ENCODE data around the gene PITPNC1. TPM values are rescaled to one million over a fixed set of nuclear protein-coding genes. Genes with fewer than 3 reads are reported as not detected.

PITPNC1 gene
- total RNA-seq, 1 experiment from 2014 or later: 20.8 TPM

DNA sequence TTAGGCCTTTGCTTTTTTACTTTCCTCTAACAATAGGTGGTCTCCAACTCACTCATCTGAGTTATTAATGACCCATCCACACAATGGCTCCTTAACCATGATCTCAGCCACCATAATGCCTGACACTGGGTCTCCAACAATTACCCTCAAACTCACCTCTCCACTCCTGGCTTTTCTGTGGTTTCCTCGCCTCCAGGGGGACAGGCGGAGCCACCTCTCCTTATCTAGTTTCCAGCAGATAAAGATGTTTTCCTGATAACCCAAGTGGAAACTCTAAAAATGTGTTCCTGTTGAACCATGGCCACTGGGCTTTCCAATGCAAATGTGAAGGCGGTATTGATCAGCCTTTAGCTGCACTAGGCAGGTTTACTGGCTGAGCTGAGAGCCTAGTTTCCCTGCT, 331.3 kb downstream of the PITPNC1 start:
- no peaks in the 10 kb centered on the region for H3K4me1 ChIP-seq (ENCODE audit: control insufficient read depth, insufficient read depth, low read length)
- H3K27me3 ChIP-seq (ENCODE audit: control insufficient read depth, insufficient read depth, low read length): no peaks in the 10 kb centered on the region
- ChIA-PET POLR2A (no interaction called here), CTCF (interaction anchor here (0.6 kb wide), 1 partner anchor 308 kb away, joined by 5 read pairs; no protein-coding TSS in a partner anchor)
- no peak overlapping the region for H3K27ac ChIP-seq (ENCODE audit: low read length)
- no TSS peak for BruUV-seq (replicated peaks)
- DNase-seq (ENCODE audit: low read depth, low spot score) (no peak), ATAC-seq (no peak)
- intact Hi-C loops (cut with micrococcal nuclease; ENCODE audit: unreplicated experiment): no loop called here
- no peaks in the 10 kb centered on the region for H3K9me3 ChIP-seq (ENCODE audit: control insufficient read depth, insufficient read depth, low read depth, low read length)
- TF ChIP-seq REST (IDR thresholded peaks at IDR 0.05; ENCODE audit: insufficient read depth in 1 of 2, low read depth in 2 of 2, low read length in 1 of 2): no peak
- no peak for TF ChIP-seq TCF7L2 (IDR thresholded peaks at IDR 0.05; ENCODE audit: low read depth, low read length)
- TF ChIP-seq SIN3A (IDR thresholded peaks at IDR 0.05; ENCODE audit: borderline replicate concordance, insufficient read depth, low read depth, low read length): no peak
- no peak for TF ChIP-seq POLR2AphosphoS5 (IDR thresholded peaks at IDR 0.05; ENCODE audit: low read depth, low read length)
- TF ChIP-seq, protein P1, sequence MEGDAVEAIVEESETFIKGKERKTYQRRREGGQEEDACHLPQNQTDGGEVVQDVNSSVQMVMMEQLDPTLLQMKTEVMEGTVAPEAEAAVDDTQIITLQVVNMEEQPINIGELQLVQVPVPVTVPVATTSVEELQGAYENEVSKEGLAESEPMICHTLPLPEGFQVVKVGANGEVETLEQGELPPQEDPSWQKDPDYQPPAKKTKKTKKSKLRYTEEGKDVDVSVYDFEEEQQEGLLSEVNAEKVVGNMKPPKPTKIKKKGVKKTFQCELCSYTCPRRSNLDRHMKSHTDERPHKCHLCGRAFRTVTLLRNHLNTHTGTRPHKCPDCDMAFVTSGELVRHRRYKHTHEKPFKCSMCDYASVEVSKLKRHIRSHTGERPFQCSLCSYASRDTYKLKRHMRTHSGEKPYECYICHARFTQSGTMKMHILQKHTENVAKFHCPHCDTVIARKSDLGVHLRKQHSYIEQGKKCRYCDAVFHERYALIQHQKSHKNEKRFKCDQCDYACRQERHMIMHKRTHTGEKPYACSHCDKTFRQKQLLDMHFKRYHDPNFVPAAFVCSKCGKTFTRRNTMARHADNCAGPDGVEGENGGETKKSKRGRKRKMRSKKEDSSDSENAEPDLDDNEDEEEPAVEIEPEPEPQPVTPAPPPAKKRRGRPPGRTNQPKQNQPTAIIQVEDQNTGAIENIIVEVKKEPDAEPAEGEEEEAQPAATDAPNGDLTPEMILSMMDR (IDR thresholded peaks at IDR 0.05): no peak
- in situ Hi-C loops (cut with HindIII; ENCODE audit: low pct_unique_long_range_greater_than_20kb, low sequenced_read_pairs): no loop called here
- H3K36me3 ChIP-seq (ENCODE audit: control insufficient read depth, insufficient read depth, low read length): no peaks in the 10 kb centered on the region
- H3K4me3 ChIP-seq (ENCODE audit: low read depth in 2 of 2, low read length in 2 of 2): no peak overlapping the region

DNA sequence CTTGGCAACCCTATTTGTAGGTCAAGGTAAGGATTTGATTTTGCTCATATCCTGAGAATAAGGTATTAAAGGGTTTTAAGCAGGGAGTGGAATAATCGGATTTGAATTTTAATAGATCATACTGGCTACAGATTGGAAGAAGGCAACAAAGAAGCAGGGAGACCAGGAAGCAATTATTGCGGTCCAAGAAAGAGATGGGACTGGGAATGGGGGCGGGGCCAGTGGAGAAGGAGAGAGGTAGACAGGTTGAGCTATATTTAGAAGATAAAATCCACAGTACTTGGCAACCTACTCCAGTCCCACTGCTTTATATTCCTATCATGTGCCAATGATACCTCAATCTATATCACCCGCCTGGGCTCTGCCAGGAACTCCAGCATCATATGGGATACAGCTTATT, 334.8 kb downstream of the PITPNC1 start:
- ChIA-PET POLR2A (no interaction called here), CTCF (interaction anchor here (0.7 kb wide), 1 partner anchor 151 kb away, joined by 12 read pairs; no protein-coding TSS in a partner anchor)
- TF ChIP-seq POLR2AphosphoS5 (IDR thresholded peaks at IDR 0.05; ENCODE audit: low read depth, low read length): no peak
- no peak for TF ChIP-seq TCF7L2 (IDR thresholded peaks at IDR 0.05; ENCODE audit: low read depth, low read length)
- TF ChIP-seq REST (IDR thresholded peaks at IDR 0.05; ENCODE audit: insufficient read depth in 1 of 2, low read depth in 2 of 2, low read length in 1 of 2): no peak
- TF ChIP-seq, protein P1 (IDR thresholded peaks at IDR 0.05): no peak
- no peak for TF ChIP-seq SIN3A (IDR thresholded peaks at IDR 0.05; ENCODE audit: borderline replicate concordance, insufficient read depth, low read depth, low read length)
- no peak overlapping the region for H3K4me3 ChIP-seq (ENCODE audit: low read depth in 2 of 2, low read length in 2 of 2)
- no peaks in the 10 kb centered on the region for H3K27me3 ChIP-seq (ENCODE audit: control insufficient read depth, insufficient read depth, low read length)
- no TSS peak for BruUV-seq (replicated peaks)
- in situ Hi-C loops (cut with HindIII; ENCODE audit: low pct_unique_long_range_greater_than_20kb, low sequenced_read_pairs): no loop called here
- ATAC-seq (no peak), DNase-seq (ENCODE audit: low read depth, low spot score) (no peak)
- no peaks in the 10 kb centered on the region for H3K9me3 ChIP-seq (ENCODE audit: control insufficient read depth, insufficient read depth, low read depth, low read length)
- intact Hi-C loops (cut with micrococcal nuclease; ENCODE audit: unreplicated experiment): no loop called here
- H3K36me3 ChIP-seq (ENCODE audit: control insufficient read depth, insufficient read depth, low read length): no peaks in the 10 kb centered on the region
- H3K4me1 ChIP-seq (ENCODE audit: control insufficient read depth, insufficient read depth, low read length): no peaks in the 10 kb centered on the region
- H3K27ac ChIP-seq (ENCODE audit: low read length): no peak overlapping the region

All from Panc1 (cell line).